SHP77 treated with DMSO at 0.1 percent for 48 hours (cell line): ENCODE data around the gene GRM3.
"Not testable (repeated sequence)": the region's sequence is repeated elsewhere in the genome, so short reads cannot be mapped to it uniquely, and the experiment has no call there.

Source experiments
- DNase-seq: peaks from one replicate; lab custom pipeline; 2025; lab: John Stamatoyannopoulos, UW

GRM3 gene

DNA sequence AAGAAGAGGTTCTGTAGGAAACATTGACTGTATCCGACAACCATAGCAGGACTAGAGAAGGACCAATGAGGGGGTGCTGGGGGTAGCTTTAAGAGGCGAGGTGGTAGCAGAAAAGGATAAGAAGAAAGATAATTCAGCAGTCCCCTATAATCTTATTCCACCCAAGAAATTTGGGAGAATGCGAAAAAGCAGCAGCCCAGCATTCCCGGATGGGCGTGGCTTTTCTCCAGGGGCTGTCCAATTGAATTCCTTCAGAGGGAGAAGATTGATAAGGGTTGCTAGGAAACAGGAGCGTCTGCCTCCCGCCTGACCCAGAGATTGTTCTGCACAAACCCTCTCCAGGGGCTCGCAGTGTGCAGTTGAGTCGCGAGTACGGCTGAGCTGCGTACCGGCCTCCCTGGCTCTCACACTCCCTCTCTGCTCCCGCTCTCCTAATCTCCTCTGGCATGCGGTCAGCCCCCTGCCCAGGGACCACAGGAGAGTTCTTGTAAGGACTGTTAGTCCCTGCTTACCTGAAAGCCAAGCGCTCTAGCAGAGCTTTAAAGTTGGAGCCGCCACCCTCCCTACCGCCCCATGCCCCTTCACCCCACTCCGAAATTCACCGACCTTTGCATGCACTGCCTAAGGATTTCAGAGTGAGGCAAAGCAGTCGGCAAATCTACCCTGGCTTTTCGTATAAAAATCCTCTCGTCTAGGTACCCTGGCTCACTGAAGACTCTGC is at the start of gene GRM3:
TSS of gene GRM3 (plus strand) at position 349 of the 721 bp plus-strand sequence. CDS start 121,237 bp downstream, outside the sequence.
- DNase-seq = no peak

DNA sequence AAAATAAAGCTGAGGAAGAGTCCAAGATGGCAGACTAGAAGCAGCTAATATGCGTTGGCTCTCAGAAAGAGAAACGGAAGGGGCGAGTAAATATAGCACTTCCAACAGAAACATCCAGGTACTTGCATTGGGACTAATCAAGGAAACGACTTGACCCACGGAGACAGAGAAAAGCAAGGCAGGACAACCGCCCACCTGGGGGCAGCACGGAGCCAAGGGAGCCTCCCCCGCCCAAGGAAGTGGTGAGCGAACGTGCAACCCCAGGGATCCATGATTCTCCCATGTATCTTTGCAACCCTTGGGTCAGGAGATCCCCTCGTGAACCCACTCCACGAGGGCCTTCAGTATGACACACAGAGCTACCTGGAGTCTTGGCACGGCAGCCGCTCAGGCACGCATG is 45.4 kb upstream of the GRM3 start:
- DNase-seq = no peak

GRCh38 chr7:86598721-86599120 is 45.0 kb upstream of the GRM3 start:
- DNase-seq = no peak

DNA sequence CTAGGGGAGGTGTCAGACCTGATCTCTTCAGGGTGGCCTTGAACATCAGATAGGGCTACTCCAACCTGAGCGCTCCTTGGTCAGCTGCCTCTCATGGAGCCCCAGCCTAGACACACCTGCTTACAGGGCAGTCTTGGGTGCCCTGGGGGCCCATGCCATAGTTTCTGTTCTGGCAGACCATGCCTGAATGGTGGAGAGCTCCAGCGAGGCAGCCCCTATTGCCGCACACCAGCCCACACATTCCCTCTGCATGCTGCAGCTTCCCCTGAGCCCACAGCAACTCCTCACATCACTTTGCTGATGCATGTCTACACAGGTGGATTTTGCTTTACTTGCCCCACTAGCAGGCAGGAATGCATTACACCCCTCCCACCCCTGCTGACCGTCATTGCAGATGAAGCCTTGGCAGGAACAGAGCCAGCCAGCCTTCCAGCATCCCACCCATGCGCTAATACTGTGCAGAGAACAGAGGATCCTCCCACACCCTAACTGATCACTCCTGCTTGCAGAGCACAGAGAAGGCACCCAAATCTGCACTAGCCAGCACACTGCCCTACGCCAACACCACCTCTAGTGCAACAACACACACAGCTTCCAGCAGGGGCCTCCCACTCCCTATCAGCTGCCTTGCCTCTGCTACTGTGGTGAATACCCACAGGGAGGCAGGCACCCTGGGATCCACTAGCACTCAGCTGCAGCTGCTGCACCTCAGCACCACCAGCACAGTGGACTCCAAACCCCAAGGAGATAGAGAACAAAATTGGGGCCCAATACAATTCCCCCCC is 43.0 kb upstream of the GRM3 start:
- DNase-seq = no peak

GRCh38 chr7:86615711-86616110 is 28.0 kb upstream of the GRM3 start:
- not testable (repeated sequence) for DNase-seq

DNA sequence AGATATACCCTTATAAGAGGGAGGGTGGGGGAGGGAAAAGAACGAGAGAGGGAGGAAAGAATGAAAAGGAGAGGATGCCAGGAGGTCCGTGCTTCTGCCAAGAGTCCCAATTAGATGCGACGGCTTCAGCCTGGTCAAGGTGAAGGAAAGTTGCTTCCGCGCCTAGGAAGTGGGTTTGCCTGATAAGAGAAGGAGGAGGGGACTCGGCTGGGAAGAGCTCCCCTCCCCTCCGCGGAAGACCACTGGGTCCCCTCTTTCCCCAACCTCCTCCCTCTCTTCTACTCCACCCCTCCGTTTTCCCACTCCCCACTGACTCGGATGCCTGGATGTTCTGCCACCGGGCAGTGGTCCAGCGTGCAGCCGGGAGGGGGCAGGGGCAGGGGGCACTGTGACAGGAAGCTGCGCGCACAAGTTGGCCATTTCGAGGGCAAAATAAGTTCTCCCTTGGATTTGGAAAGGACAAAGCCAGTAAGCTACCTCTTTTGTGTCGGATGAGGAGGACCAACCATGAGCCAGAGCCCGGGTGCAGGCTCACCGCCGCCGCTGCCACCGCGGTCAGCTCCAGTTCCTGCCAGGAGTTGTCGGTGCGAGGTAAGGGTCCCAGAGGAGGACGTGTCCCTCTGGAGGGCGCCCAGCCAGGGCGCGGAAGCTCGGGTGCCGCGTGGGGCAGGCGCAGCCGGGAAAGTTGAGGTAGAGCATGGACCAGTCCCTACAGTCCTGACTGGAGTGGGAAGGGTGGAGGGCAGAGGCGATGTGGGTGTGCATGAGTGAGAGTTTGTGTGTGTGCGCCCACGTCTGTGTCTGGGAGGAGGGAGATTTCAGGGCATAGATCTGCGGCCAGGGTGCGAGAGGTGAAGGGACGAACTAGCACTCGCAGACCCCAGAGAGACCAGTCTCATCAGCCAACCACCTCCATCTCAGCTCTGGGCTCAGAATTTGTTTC is 844 bp downstream of the GRM3 start:
- no peak for DNase-seq

DNA sequence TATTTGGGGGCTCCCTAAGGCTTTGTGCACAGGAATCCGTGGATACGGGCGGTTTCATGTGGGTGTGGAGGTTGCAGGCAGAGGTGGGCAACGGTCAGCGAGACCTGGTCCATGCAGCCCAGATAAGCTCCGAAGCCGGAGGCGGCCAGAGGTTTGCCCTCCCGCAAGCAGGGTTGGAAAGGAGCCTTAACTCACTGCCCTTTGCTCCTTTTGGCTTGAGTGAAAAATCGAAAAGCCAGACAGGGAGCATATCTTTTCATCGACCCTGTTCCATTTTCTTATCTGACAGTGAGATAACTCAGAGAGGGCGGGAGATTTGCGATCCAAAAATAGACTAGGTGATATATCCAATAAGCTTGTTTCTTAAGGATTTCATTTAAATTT is 1.5 kb downstream of the GRM3 start:
- DNase-seq = no peak

- DNase-seq = no peak
These were observed 2.1 kb downstream of the GRM3 start for GRCh38 chr7:86645676-86646276.

DNA sequence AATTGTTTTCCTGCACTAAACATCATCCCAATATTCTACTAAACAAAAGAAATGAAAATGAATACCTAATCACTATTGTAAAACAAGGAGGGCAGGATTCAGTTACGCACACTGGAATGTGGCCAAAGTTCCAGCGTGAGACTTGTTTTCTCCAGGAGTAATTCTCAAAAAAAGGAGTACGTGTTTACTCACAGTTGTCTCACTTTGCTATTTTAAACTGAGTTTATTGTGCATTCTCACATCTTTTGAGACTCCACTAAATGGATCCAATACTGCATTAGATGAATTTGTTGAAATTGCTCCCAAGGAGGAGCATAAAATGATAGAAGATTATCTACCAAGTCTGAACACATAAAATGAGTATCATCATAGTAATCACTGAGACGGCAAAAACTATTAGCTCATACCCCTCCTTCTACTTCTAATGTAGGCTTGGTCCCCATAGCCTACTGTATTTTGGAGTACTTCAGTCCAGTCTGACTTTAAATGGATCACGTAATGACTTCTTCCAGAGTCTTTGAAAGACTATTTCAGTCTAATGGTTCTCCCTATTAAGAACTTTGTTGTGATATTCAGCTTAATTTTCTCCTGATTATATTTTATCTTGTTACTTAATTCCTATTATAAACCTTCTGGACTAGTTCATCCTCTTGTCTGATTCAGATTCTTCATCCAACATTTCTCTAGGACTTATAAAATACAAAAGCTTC is 3.8 kb downstream of the GRM3 start:
- DNase-seq = no peak

- DNase-seq = no peak
These were observed 4.5 kb downstream of the GRM3 start for GRCh38 chr7:86648169-86648568.

DNA sequence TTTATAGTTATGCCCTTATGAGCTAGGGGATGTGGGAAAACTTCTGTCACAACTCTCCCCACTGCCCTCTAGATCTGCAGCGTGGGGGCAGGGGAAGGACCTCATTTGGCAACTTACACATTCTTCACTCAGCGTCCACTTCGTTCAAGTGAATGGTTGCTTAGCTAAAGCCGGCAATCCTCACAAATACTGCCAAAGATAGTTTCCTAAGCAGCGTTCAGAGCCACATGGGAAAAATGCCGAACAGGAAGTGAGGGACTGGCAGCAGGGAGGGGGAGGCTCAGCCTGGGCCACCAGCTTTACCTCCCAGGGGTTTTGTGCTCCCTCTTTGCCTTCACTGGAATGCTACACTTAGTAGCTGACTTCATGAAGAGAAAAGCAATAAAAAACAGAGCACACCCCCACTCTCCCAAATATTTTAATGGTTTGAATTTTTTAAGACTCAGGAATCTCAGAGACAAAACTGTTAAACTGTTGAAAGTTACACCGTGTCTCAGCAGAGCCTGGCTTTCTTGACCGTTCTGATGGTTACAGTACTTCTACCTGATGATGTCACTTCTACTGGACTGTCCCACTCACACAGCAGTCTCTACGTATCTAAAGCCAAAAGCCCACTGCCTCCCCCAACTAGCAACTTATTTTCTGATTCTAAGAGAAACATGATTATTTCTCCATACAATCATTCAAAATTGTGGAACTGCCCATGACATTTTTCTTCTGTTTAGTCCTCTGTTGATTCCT is 10.4 kb downstream of the GRM3 start:
- DNase-seq = no peak

GRCh38 chr7:86657948-86658347 is 14.2 kb downstream of the GRM3 start:
- DNase-seq = no peak

DNA sequence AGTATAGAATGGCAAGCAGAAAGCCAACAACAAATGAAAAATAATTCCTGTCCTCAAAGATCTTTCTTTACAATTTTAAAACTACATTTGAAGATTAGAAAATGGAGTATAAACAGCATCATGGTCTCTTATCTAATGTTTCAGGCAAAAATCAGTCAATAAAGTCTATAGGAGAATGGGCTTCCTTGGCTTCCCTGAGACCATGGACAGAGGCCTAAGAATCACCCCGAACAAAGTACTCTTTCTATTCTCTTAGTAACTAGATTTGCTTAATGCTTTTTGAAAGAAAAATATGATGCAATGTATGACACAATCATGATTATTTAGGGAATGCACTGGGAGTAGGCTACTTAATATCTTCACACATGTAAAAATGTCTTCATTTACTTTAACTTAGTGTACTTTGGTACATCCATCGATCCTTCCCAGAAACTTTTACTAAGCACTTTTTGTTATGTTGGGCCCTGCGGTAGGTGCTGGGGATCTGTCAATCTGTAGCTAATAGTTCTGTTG is 17.3 kb downstream of the GRM3 start:
- no peak for DNase-seq

GRCh38 chr7:86664486-86664885 is 20.8 kb downstream of the GRM3 start:
- DNase-seq = no peak

- no peak for DNase-seq
These were observed 21.3 kb downstream of the GRM3 start for GRCh38 chr7:86664991-86665390.

DNA sequence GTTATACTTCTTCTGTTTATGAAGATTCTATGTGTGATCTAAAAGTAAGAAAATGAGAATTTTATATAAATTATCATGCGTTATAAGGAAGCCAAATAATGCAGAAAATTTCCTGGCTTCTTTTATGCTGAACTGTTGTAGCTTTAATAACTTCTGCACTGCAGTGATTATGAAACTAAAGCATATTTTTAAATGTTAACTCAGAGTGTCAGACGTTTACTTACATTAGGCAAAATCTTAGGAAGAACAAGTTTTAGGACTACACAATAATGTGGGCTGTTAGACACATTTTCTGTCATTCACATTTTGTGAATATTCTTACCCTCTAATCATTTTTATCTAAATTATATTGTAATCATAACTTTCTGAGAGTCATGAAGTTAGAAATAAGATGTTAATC is 22.0 kb downstream of the GRM3 start:
- no peak for DNase-seq

DNA sequence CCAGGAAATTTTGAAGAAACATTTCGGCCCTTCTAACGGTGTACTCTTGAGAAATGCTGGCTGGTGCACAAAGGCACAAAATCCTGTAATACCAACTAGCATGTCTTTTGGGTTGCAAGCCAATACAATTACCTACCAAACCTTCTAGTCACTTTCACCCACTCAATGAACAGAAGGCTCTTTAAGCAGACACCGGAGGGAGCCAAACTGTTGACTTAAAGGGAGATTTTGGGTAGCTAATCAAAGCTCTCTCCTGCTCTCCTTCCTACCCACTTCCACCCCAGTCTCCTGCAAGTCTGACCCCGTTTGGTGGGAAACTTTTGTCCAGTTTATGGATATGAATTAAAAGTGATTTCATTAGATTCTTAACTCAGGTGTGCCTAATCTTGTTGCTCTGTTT is 24.0 kb downstream of the GRM3 start:
- DNase-seq = peak; percentile 4

DNA sequence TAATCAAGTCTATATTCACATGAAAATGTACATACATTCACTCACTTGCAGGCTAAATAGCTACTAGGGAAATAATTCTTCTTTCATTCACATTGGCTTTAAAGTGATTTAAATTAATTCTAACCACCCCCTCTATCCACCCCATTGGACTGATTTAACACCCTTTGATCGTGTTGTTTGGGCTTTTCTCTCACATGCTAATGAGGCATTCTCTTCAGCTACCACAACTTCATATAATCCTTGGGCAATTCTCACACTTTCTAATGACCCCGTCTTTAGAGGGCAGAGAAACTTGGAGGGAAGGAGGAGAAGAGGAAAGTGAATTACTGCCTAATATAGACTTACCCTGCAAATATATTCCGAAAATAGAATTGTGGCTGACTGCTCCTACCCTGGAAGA is 24.6 kb downstream of the GRM3 start:
- DNase-seq = no peak

GRCh38 chr7:86687831-86688230 is 44.1 kb downstream of the GRM3 start:
- DNase-seq = no peak

DNA sequence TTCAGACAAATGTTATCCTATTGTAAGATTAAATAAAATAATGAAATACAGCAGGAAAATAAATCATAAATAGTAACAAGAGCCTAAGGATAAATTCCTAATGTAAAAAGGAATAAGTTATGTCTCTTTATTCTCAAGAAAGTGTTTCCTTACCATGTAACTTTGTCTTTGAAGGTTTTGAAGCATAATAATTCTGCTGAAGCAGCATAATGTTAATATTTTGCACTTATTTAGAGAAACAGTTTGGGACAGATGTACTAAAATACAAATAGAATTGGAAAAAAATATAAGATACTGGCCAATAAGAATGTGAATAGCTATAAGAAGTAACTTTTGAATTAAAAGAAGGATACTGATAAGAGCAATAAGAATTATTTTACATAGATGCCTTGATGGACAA is 45.7 kb downstream of the GRM3 start:
- no peak for DNase-seq
